ENCODE results near the gene PIK3AP1.
"Not testable (repeated sequence)": the region's sequence is repeated elsewhere in the genome, so short reads cannot be mapped to it uniquely, and the experiment has no call there.

The PIK3AP1 gene

DNA sequence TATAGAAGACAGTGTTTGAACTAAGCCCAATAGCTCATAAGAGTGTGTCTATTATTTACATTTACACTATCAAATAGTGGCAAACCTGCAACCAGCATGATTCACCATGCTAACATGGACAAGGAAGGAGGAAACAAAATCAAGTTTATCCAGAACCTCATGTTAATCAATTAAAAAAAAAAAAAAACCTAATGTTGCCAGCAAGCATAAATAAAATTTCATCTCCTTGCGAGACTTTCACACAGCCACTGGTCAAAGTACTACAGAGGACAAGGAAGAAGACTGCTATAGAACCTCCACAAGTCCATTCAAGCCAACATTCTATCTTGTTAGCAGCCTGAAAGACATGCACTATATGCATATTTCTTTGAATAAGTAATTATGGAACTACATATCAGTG is 143.2 kb downstream of the PIK3AP1 start:
- in situ Hi-C loops (cut with HindIII; ENCODE audit: low pct_ligation_motif_present, low pct_unique_long_range_greater_than_20kb, low sequenced_read_pairs) = no loop called here
- DNase-seq = no peak

DNA sequence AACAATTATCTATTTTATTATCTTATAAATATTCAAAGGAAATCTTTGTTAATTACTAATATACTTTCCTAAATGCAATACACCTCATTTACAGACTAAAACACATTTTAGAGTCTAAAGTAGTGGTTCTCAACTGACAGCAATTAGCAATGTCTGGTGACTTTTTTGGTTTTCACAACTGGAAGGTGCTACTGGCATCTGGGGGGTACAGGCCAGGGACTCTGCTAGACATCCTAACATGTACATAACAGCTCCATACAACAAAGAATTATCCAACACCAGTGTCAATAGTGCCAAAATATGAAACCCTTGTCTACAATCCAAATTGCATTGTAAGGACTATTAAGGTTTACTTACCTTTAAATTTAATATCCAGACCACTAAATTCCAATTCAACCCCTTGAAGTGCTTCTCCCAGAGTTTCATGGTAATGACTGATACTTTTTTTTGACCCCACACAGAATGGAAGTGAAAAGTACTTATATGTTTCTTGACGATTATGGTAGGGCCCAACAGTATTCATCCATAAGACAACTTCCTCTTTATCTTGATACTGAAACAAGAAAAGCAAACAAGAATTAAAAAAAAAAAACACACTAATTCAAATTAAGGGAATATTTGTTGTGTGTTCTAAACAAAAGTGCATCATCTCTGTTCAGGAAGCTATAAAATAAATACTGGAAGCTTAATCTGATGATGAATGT is 143.9 kb downstream of the PIK3AP1 start:
- DNase-seq = no peak
- in situ Hi-C loops (cut with HindIII; ENCODE audit: low pct_ligation_motif_present, low pct_unique_long_range_greater_than_20kb, low sequenced_read_pairs) = no loop called here

DNA sequence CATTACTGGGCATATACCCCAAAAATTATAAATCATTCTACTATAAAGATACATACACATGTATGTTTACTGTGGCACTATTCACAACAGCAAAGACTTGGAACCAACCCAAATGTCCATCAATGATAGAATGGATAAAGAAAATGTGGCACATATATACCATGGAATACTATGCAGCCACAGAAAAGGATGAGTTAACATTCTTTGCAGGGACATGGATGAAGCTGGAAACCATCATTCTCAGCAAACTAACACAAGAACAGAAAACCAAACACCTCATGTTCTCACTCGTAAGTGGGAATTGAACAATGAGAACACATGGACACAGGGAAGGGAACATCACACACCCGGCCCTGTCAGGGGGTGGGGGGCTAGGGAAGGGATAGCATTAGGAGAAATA is 145.8 kb downstream of the PIK3AP1 start:
- DNase-seq; in situ Hi-C loops (cut with HindIII; ENCODE audit: low pct_ligation_motif_present, low pct_unique_long_range_greater_than_20kb, low sequenced_read_pairs): not testable (repeated sequence)

DNA sequence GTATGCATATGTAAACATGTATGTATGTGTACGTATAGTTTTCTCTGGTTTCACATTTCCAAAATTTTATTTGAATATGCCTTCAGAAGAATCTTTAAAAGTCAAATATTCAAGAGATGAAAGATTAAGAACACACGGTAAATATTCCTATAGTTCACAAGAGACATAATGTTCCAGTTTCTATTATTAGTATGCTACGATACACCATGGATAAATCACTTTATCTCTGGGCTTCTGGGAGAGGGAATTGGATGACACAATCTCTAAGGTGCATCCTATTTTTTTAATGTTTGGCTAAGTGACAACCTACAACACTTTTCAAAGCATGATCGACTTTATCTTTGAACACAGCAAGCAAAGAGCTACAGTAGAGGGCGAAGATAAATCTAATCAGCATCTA is 147.3 kb downstream of the PIK3AP1 start:
- in situ Hi-C loops (cut with HindIII; ENCODE audit: low pct_ligation_motif_present, low pct_unique_long_range_greater_than_20kb, low sequenced_read_pairs) = no loop called here
- DNase-seq = no peak

DNA sequence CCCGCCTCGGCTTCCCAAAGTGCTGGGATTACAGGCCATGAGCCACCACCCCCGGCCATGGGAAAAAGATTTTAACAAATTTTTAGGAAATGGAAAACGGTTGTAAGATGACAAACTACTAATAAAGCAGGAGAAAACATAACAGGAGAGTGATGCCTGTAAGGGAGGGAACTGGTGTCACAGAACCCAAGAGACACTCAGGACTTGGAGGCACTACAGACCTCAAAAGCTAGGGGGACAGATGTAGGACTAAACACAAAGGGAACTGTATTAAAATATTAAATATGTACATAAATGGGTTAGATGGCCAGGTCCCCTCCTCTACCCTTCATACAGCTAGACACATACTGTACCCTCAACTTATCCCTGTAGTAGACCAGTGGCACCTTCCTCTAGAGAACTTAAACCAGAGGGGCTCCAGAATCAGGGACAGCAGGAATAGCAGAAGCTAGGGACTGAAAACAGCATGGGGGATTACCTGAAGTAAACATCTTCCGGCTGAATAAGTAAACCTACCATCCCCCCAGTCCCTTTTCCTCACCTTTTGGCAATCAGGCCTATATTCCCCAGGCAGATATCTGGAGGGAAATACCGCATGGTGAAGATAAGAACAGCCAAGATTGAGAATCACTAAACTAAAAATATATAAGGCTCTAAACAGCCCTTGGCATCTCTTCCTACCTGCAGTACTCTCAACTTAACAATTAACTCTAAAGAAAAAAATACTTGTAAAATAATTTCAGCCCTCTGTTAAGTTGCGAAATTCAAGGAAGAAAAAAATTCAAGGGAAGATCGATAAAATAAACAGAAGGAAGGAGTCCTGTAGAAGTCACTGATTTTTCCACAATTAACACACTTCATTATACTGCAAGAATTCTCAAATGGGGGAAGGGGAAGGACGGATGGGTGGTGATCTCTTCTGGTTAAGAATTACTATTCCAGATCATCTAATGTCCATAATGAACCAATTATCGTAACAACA is 149.0 kb downstream of the PIK3AP1 start:
- in situ Hi-C loops (cut with HindIII; ENCODE audit: low pct_ligation_motif_present, low pct_unique_long_range_greater_than_20kb, low sequenced_read_pairs) = no loop called here
- no peak for DNase-seq

DNA sequence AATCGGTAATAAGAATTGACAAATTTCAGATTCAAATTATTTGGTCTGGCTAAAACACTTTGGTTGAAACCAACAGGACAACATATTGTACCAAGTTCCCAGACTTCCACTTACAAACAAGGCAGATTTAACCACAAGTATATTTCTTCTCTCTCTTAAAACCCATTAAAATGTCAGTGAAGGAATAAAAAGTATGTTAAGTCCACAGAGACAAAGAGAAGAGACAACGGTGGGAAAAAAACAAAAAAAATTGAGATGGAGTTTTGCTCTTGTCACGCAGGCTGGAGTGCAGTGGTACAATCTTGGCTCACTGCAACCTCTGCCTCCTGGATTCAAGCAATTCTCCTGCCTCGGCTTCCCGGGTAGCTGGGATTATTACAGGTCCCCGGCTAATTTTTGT is 149.8 kb downstream of the PIK3AP1 start:
- in situ Hi-C loops (cut with HindIII; ENCODE audit: low pct_ligation_motif_present, low pct_unique_long_range_greater_than_20kb, low sequenced_read_pairs) = no loop called here
- no peak for DNase-seq

DNA sequence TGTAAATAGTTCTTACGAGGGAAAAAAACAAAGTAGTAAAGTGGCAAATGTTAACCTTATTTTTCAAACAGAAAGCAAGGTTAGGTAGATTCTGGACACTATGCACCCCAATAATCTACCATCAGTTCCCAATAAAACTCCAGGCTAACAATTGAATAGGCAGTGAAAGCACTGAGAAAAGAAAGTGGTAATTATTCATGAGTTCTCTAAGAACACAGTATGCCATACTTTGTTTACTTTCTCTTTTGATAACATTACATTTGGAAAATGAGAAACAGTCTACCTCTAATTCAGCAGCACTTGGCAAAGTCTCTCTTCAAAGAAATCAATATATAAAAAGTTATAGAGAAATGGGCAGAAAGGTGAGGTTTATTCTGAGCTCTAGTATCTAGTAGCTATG is 151.9 kb downstream of the PIK3AP1 start:
- in situ Hi-C loops (cut with HindIII; ENCODE audit: low pct_ligation_motif_present, low pct_unique_long_range_greater_than_20kb, low sequenced_read_pairs) = no loop called here
- DNase-seq = no peak

DNA sequence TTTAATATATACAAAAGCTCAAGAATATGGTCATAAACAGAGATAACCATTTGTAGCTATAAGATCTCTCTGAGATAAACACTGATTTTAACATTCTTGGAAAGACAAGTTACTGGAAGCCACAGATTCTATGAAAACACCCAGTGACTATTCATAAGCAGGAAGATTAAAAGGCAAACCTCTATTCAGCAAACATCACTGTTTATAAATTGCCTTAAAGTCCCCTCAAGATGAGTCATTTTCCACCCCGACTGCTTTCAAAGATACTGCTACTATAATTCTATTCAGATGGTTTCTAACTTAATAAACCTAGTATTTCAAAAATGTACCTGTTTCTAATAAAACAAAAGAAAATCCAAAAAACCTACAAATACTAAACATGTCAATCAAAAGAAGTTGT is 154.5 kb downstream of the PIK3AP1 start:
- in situ Hi-C loops (cut with HindIII; ENCODE audit: low pct_ligation_motif_present, low pct_unique_long_range_greater_than_20kb, low sequenced_read_pairs) = no loop called here
- DNase-seq = no peak

DNA sequence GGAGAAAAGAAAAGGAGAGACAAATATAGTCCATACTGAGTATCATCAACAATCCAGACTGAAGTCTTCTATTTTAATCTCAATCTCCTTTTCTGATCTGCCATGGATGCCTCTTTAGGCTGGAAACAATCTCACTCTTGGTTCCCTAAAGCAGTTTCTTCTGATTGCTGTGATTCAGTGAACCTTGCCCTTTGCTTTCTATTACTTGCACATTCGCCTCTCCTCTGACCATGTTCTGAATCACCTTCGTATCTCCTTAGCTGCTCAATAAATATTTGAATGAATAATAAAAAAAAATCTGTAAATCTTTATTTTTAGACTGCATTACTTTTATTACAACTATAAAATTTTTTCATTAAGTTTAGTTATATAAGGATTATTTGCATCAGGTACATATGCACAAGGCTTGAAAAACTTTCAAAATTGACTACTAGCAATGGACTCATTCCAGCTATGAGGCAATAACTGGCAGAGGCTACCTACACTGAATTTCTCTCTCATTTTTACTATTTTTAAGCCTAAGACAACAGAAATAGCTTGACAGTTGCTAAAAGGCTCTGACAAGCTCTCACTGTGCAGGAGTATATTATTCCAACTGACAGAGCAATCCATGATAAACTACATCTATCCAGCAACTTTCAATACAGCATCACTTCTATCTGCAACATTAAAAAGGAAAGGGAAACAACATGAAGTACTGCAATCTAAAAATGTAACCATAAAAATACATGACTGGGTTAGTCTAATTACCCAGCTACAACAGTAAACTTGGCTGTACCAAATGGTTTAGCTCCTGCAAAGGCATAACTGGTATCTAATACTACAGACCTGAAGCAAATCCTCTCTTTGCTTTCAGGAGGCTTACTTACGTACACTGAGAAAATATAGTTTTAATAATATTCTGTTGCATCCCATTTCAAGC is 159.1 kb downstream of the PIK3AP1 start:
- no peak for DNase-seq
- in situ Hi-C loops (cut with HindIII; ENCODE audit: low pct_ligation_motif_present, low pct_unique_long_range_greater_than_20kb, low sequenced_read_pairs) = no loop called here

DNA sequence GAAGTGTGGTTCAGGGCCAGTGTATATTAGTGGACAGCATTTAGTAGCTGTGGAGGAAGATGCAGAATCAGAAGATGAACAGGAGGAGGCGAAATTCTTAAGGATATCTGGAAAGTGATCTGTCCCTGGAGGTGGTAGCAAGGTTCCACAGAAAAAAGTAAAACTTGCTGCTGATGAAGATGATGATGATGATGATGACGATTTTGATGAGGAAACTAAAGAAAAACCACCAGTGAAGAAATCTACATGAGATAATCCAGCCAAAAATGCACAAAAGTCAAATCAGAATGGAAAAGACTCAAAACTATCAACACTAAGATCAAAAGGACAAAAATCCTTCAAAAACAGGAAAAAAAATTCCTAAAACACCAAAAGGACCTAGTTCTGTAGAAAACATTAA is 159.8 kb downstream of the PIK3AP1 start:
- no peak for DNase-seq
- in situ Hi-C loops (cut with HindIII; ENCODE audit: low pct_ligation_motif_present, low pct_unique_long_range_greater_than_20kb, low sequenced_read_pairs) = no loop called here

DNA sequence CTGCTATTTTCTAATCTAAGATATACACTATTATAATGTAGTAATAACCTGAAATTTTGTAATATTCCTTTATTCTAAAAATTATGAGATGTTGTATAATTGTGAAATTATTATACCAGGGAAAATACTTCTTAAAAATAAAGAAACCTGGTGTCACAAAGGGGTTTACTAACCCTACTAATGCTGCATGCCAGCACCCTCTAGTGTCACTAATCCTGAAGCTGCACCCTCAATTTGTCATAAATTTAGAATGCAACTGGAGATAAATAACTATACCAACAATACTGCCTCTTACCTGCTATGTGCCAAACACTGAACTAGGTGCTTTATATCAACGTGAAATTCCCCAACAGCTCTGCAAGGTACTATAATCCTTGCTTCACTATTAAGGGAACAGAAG is 164.3 kb downstream of the PIK3AP1 start:
- DNase-seq = peak; percentile 53
- in situ Hi-C loops (cut with HindIII; ENCODE audit: low pct_ligation_motif_present, low pct_unique_long_range_greater_than_20kb, low sequenced_read_pairs) = no loop called here

DNA sequence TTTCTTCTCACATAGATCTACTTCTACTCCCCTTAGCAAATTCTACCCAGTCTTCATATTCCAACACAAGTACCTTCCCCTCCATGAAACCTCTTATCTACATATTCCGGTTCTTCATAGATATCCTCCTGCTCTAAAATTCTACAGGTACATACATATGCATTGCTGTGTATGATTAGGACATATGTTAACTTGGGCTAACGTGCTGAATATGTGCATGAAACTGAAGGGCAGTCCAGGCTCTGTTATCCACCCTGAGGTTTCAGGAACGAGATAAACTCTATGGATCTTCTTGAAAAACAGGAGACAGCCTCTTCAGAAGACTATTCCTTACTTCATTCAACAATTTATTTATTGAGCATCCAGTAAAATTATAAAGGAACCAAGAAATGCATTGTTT is 165.0 kb downstream of the PIK3AP1 start:
- in situ Hi-C loops (cut with HindIII; ENCODE audit: low pct_ligation_motif_present, low pct_unique_long_range_greater_than_20kb, low sequenced_read_pairs) = no loop called here
- no peak for DNase-seq

DNA sequence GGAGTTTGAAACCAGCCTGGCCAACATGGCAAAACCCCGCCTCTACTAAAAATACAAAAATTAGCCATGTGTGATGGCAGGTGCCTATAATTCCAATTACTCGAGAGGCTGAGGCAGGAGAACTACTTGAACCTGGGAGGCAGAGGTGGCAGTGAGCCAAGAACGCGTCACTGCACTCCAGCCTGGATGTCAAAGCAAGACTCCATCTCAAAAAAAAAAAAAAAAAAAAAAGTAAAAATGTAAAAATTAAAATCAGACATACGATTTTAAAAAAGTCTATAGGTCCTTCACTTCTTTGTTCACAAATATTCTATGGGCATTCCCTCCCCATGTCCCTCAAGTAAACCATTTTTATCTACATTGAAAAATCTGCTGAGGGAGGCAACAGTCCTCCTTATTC is 171.7 kb downstream of the PIK3AP1 start:
- in situ Hi-C loops (cut with HindIII; ENCODE audit: low pct_ligation_motif_present, low pct_unique_long_range_greater_than_20kb, low sequenced_read_pairs) = no loop called here
- no peak for DNase-seq

DNA sequence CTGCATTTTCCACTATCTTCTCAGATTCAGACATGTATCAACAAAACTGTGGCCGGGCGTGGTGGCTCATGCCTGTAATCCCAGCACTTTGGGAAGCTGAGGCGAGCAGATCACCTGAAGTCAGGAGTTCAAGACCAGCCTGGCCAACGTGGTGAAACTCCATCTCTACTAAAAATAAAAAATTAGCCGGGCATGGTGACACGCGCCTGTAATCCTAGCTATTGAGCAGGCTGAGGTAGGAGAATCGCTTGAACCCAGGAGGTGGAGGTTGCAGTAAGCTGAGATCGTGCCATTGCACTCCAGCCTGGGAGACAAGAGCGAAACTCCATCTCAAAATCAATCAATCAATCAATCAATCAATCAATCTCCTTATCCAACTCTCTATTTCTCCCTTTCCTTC is 174.8 kb downstream of the PIK3AP1 start:
- in situ Hi-C loops (cut with HindIII; ENCODE audit: low pct_ligation_motif_present, low pct_unique_long_range_greater_than_20kb, low sequenced_read_pairs) = not testable (repeated sequence)

More for the DNA sequence above, 174.8 kb downstream of the PIK3AP1 start:
- not testable (repeated sequence) for DNase-seq

All from ACHN (cell line).